ENCODE measurements around the gene CUBN.
A peak's percentile ranks its signal among the peaks of the same experiment; 100 is the strongest.

The CUBN gene

GRCh38 chr10:17029581-17030271 is 99.9 kb downstream of the CUBN start:
- Histone ChIP-seq H3K9ac (ENCODE audit: low read depth, low read length) (peak overlapping the region; percentile 85), H3K4me2 (ENCODE audit: low read length) (peak overlapping the region; percentile 88), H3K4me3 (ENCODE audit: low read length) (peak overlapping the region; percentile 63), H3K36me3 (ENCODE audit: insufficient read depth, low read length) (no peaks in the 10 kb centered on the region), H3K9me3 (replicated peaks; ENCODE audit: low read length) (no peaks in the 10 kb centered on the region), H3K4me1 (ENCODE audit: control insufficient read depth, insufficient read depth, low read length) (peaks cover 65% of the 10 kb centered on the region), H3K27me3 (ENCODE audit: control insufficient read depth, insufficient read depth, low read length) (no peaks in the 10 kb centered on the region)

- H3K36me3 ChIP-seq (ENCODE audit: insufficient read depth, low read length): no peaks in the 10 kb centered on the region
- H3K27me3 ChIP-seq (ENCODE audit: control insufficient read depth, insufficient read depth, low read length): no peaks in the 10 kb centered on the region
- peak overlapping the region; percentile 85 for H3K9ac ChIP-seq (ENCODE audit: low read depth, low read length)
- H3K4me3 ChIP-seq (ENCODE audit: low read length): peak overlapping the region; percentile 42
- peaks cover 71% of the 10 kb centered on the region for H3K4me1 ChIP-seq (ENCODE audit: control insufficient read depth, insufficient read depth, low read length)
- peak overlapping the region; percentile 88 for H3K4me2 ChIP-seq (ENCODE audit: low read length)
- no peaks in the 10 kb centered on the region for H3K9me3 ChIP-seq (replicated peaks; ENCODE audit: low read length)
Measured at GRCh38 chr10:17029239-17029580, 100.4 kb downstream of the CUBN start.

- Histone ChIP-seq H3K4me1 (ENCODE audit: control insufficient read depth, insufficient read depth, low read length) (peaks cover 75% of the 10 kb centered on the region), H3K27me3 (ENCODE audit: control insufficient read depth, insufficient read depth, low read length) (no peaks in the 10 kb centered on the region), H3K4me3 (ENCODE audit: low read length) (no peak overlapping the region), H3K4me2 (ENCODE audit: low read length) (peak overlapping the region; percentile 88), H3K9ac (ENCODE audit: low read depth, low read length) (peak overlapping the region; percentile 85), H3K36me3 (ENCODE audit: insufficient read depth, low read length) (no peaks in the 10 kb centered on the region), H3K9me3 (replicated peaks; ENCODE audit: low read length) (no peaks in the 10 kb centered on the region)
Measured at GRCh38 chr10:17028798-17029197, 100.8 kb downstream of the CUBN start.

GRCh38 chr10:17026686-17027485 is 102.7 kb downstream of the CUBN start:
- no peaks in the 10 kb centered on the region for H3K27me3 ChIP-seq (ENCODE audit: control insufficient read depth, insufficient read depth, low read length)
- peaks cover 83% of the 10 kb centered on the region for H3K4me1 ChIP-seq (ENCODE audit: control insufficient read depth, insufficient read depth, low read length)
- no peak overlapping the region for H3K4me3 ChIP-seq (ENCODE audit: low read length)
- H3K9me3 ChIP-seq (replicated peaks; ENCODE audit: low read length): no peaks in the 10 kb centered on the region
- peak overlapping the region; percentile 13 for H3K4me2 ChIP-seq (ENCODE audit: low read length)
- H3K9ac ChIP-seq (ENCODE audit: low read depth, low read length): peak overlapping the region; percentile 86
- no peaks in the 10 kb centered on the region for H3K36me3 ChIP-seq (ENCODE audit: insufficient read depth, low read length)

GRCh38 chr10:17025444-17026295 is 103.9 kb downstream of the CUBN start:
- Histone ChIP-seq H3K4me2 (ENCODE audit: low read length) (peak overlapping the region; percentile 63), H3K4me3 (ENCODE audit: low read length) (peak overlapping the region; percentile 9), H3K9ac (ENCODE audit: low read depth, low read length) (peak overlapping the region; percentile 86), H3K4me1 (ENCODE audit: control insufficient read depth, insufficient read depth, low read length) (peaks cover 76% of the 10 kb centered on the region), H3K36me3 (ENCODE audit: insufficient read depth, low read length) (no peaks in the 10 kb centered on the region), H3K9me3 (replicated peaks; ENCODE audit: low read length) (no peaks in the 10 kb centered on the region), H3K27me3 (ENCODE audit: control insufficient read depth, insufficient read depth, low read length) (no peaks in the 10 kb centered on the region)

- no peaks in the 10 kb centered on the region for H3K9me3 ChIP-seq (replicated peaks; ENCODE audit: low read length)
- H3K9ac ChIP-seq (ENCODE audit: low read depth, low read length): peak overlapping the region; percentile 86
- peaks cover 65% of the 10 kb centered on the region for H3K4me1 ChIP-seq (ENCODE audit: control insufficient read depth, insufficient read depth, low read length)
- no peak overlapping the region for H3K4me3 ChIP-seq (ENCODE audit: low read length)
- no peaks in the 10 kb centered on the region for H3K36me3 ChIP-seq (ENCODE audit: insufficient read depth, low read length)
- no peak overlapping the region for H3K4me2 ChIP-seq (ENCODE audit: low read length)
- H3K27me3 ChIP-seq (ENCODE audit: control insufficient read depth, insufficient read depth, low read length): no peaks in the 10 kb centered on the region
Measured at GRCh38 chr10:17024461-17024860, 105.2 kb downstream of the CUBN start.

GRCh38 chr10:17023386-17024298 is 106.0 kb downstream of the CUBN start:
- Histone ChIP-seq H3K27me3 (ENCODE audit: control insufficient read depth, insufficient read depth, low read length) (no peaks in the 10 kb centered on the region), H3K4me3 (ENCODE audit: low read length) (peak overlapping the region; percentile 1), H3K9me3 (replicated peaks; ENCODE audit: low read length) (no peaks in the 10 kb centered on the region), H3K36me3 (ENCODE audit: insufficient read depth, low read length) (no peaks in the 10 kb centered on the region), H3K4me2 (ENCODE audit: low read length) (peak overlapping the region; percentile 47), H3K4me1 (ENCODE audit: control insufficient read depth, insufficient read depth, low read length) (peaks cover 57% of the 10 kb centered on the region), H3K9ac (ENCODE audit: low read depth, low read length) (peak overlapping the region; percentile 86)

- Histone ChIP-seq H3K9ac (ENCODE audit: low read depth, low read length) (peak overlapping the region; percentile 80), H3K9me3 (replicated peaks; ENCODE audit: low read length) (no peaks in the 10 kb centered on the region), H3K4me2 (ENCODE audit: low read length) (peak overlapping the region; percentile 47), H3K27me3 (ENCODE audit: control insufficient read depth, insufficient read depth, low read length) (no peaks in the 10 kb centered on the region), H3K4me3 (ENCODE audit: low read length) (peak overlapping the region; percentile 1), H3K4me1 (ENCODE audit: control insufficient read depth, insufficient read depth, low read length) (peaks cover 51% of the 10 kb centered on the region), H3K36me3 (ENCODE audit: insufficient read depth, low read length) (no peaks in the 10 kb centered on the region)
Measured at GRCh38 chr10:17022896-17023295, 106.7 kb downstream of the CUBN start.

- Histone ChIP-seq H3K9ac (ENCODE audit: low read depth, low read length) (peak overlapping the region; percentile 80), H3K4me1 (ENCODE audit: control insufficient read depth, insufficient read depth, low read length) (peaks cover 46% of the 10 kb centered on the region), H3K4me2 (ENCODE audit: low read length) (no peak overlapping the region), H3K27me3 (ENCODE audit: control insufficient read depth, insufficient read depth, low read length) (no peaks in the 10 kb centered on the region), H3K36me3 (ENCODE audit: insufficient read depth, low read length) (no peaks in the 10 kb centered on the region), H3K9me3 (replicated peaks; ENCODE audit: low read length) (no peaks in the 10 kb centered on the region), H3K4me3 (ENCODE audit: low read length) (no peak overlapping the region)
Measured at GRCh38 chr10:17022466-17022825, 107.2 kb downstream of the CUBN start.

GRCh38 chr10:17021656-17022465 is 107.8 kb downstream of the CUBN start:
- peak overlapping the region; percentile 80 for H3K9ac ChIP-seq (ENCODE audit: low read depth, low read length)
- H3K4me3 ChIP-seq (ENCODE audit: low read length): no peak overlapping the region
- H3K36me3 ChIP-seq (ENCODE audit: insufficient read depth, low read length): no peaks in the 10 kb centered on the region
- H3K27me3 ChIP-seq (ENCODE audit: control insufficient read depth, insufficient read depth, low read length): no peaks in the 10 kb centered on the region
- no peak overlapping the region for H3K4me2 ChIP-seq (ENCODE audit: low read length)
- H3K4me1 ChIP-seq (ENCODE audit: control insufficient read depth, insufficient read depth, low read length): peaks cover 41% of the 10 kb centered on the region
- H3K9me3 ChIP-seq (replicated peaks; ENCODE audit: low read length): no peaks in the 10 kb centered on the region
